Fibroblast of villous mesenchyme (primary cell): ENCODE measurements around the gene GPR119. TPM values are rescaled to one million over a fixed set of nuclear protein-coding genes. Genes with fewer than 3 reads are reported as not detected.
"Not testable (repeated sequence)": the region's sequence is repeated elsewhere in the genome, so short reads cannot be mapped to it uniquely, and the experiment has no call there.

Source experiments
- DNase-seq: peaks from one replicate; pipeline ENCODE4 v3.0.0-alpha.2; 2010; ENCODE audit warnings: low read depth
- H3K4me3 ChIP-seq: 2 replicates; pipeline ENCODE4 v1.5.1; 2011; ENCODE audit warnings: low read depth, mild to moderate bottlenecking, low read length
- CTCF ChIP-seq: IDR thresholded peaks from 2 replicates; pipeline ENCODE4 v1.5.1; 2012; ENCODE audit warnings: low read depth, mild to moderate bottlenecking, low read length; ENCODE audit not compliant: insufficient read depth
- total RNA-seq: library from RNA; depleted of rRNA; stranded (reverse); fragments of >200 nt; gene quantifications from 2 replicates; pipeline ENCODE4 v1.2.3, GENCODE V29; 2012

The GPR119 gene
- not detected in 2 replicates for total RNA-seq

DNA sequence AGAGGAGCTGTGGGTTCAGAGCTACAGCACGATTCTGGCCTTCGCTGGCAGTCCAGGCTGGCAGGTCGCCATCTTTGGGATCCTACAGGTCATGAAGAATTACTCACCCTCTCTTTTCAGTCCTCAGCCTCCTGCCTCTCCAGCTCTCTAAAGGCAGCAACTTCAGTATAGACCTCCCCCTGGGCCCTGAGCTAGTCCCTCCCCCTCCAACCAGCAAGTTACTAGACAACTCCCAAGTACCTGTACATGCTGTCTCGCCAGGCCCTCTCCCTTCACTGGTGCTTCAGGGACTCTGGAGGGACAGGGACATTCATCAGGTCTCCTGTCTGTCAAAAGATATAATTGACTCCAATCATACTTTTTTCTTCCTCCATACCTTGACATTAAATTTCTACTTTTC lies at the start of gene GPR119:
Gene GPR119 (minus strand): TSS at position 155 of the 400 bp plus-strand sequence. CDS start 227 bp downstream, outside the sequence.
- no peak for TF ChIP-seq CTCF
- DNase-seq, result no peak

GRCh38 chrX:130429236-130429635 lies 43.8 kb upstream of the GPR119 start:
- not testable (repeated sequence) for DNase-seq, H3K4me3 ChIP-seq

More for the DNA sequence above, at the start of gene GPR119:
- no peak within 1 kb of the TSS for H3K4me3 ChIP-seq

- H3K4me3 ChIP-seq, result no peak overlapping the region
- TF ChIP-seq CTCF, result no peak
- DNase-seq, result no peak
Measured at GRCh38 chrX:130426531-130426930, 41.1 kb upstream of the GPR119 start.

DNA sequence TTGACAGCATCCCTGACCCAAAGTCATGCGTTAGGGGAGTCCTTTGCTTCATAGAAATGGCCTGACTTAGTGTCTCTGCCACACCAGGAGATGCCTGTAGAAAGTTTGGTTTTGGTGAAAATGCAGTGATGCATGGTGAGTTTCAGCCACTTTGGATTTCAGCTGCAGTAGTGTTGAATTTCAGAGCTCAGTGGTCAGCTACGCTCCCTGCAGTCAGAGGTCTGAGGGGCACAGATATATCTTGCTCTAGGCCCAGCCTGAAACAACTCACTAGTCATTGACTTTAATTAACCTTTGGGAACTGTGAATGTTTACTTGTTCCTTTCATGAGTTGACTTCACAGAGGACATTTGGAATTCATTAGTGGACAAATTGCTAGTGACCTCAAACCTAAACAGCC lies 33.8 kb upstream of the GPR119 start:
- TF ChIP-seq CTCF, result no peak
- DNase-seq, result no peak
- H3K4me3 ChIP-seq, result no peak overlapping the region

- no peak for TF ChIP-seq CTCF
- H3K4me3 ChIP-seq, result no peak overlapping the region
- DNase-seq, result no peak
Measured at GRCh38 chrX:130418740-130419139, 33.3 kb upstream of the GPR119 start.

- no peak overlapping the region for H3K4me3 ChIP-seq
- TF ChIP-seq CTCF, result no peak
- no peak for DNase-seq
Measured at GRCh38 chrX:130418066-130418465, 32.6 kb upstream of the GPR119 start.

DNA sequence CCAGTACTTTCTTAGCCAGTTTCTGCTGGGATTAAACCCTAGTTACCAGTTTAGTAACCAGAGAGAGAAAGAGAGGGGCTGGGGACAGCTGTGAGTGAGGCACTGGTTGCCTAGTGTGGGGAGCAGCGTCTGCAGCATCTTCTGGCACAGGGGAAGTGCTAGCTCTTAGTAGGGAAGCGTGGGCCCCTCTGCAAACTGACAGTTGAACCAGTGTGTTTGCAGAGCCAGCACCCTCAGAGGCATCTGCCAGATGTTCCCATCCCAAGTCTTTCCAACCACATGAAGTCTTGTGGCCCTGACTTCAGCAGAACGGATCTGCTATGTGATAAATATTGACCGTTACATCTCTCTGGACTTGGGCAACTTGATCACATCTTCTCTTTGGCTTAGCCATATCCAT lies 31.3 kb upstream of the GPR119 start:
- no peak for DNase-seq
- no peak for TF ChIP-seq CTCF
- no peak overlapping the region for H3K4me3 ChIP-seq
